ENCODE data around the gene UNC5A.

Gene UNC5A

GRCh38 chr5:176855598-176855997 lies 45.2 kb downstream of the UNC5A start:
- Histone ChIP-seq H3K27me3 (peaks cover 22 to 57% (median 35%) of the 10 kb centered on the region in 11 experiments; a peak in 19 of 22 replicates), H3K9me3 (replicated peaks in 1 of 11) (no peaks in the 10 kb centered on the region), H4K20me1 (peaks cover 0 to 64% (median 12%) of the 10 kb centered on the region in 11 experiments; a peak in 11 of 22 replicates), H3K4me3 (no peak overlapping the region), H3K9ac (no peak overlapping the region), H3K27ac (no peak overlapping the region), H3K36me3 (no peaks in the 10 kb centered on the region), H3K4me2 (no peak overlapping the region), H3K4me1 (no peaks in the 10 kb centered on the region)
- TF ChIP-seq Cebpa-rat (IDR thresholded peaks at IDR 0.05): no peak

DNA sequence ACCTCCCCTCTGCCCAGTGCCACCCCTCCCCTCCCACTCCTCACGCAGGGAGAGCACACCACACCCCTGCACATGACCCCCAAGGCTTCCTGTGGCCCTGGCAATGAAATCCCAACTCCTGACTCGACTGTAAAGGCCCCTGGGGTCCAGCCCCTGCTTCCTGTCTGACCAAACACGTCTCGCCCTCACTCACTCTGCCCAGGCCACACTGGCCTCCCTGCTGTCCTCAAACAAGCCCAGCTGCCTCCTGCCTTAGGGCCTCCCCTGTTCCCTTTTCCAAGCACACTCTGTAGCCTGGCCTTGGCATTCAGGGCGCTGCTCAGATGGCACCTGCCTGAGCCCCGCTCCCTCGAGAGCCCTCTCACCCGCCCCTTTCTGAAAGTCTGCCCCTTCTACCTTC lies 46.4 kb downstream of the UNC5A start:
- H3K4me2 ChIP-seq: no peak overlapping the region
- TF ChIP-seq Cebpa-rat (IDR thresholded peaks at IDR 0.05): no peak
- no peak overlapping the region for H3K9ac ChIP-seq

DNA sequence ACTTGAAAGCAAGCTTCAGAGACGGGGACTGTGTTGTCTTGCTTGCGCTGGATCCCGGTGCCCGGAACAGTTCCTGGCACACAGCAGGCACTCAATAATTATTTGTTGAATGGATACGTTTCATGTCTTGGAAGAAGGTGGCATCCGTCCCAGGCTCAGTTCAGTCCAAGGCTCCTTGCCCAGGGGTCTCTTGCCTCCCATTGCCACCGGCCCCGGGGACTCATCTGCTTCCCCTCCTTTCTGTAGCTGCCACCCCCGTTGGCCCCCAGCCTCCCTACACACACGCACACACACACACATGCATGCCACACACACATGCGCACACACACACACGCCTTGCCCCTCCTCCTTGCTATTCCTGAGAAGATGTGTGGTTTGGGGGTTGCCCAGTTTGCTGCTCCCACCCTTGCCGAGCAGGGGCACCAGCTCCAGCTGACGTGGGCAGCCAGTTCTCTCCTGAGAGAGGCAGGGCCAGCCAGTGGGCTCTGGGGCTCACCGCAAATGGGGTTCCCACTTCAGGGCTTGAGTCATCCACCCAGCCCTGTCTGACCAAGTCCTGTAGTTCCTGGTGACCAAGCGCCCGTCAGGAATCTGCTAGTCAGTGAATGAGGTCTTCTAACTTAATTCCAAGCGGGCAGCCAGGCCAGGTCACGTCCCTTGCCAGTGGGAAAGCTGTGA lies 47.0 kb downstream of the UNC5A start:
- no peak overlapping the region for H3K4me3 ChIP-seq
- no peak overlapping the region for H3K27ac ChIP-seq
- H4K20me1 ChIP-seq: peaks cover 0 to 66% (median 15%) of the 10 kb centered on the region in 11 experiments; a peak in 15 of 22 replicates
- peaks cover 2 to 13% (median 9%) of the 10 kb centered on the region in 10 experiments; a peak in 18 of 20 replicates for H3K4me1 ChIP-seq
- no peaks in the 10 kb centered on the region for H3K36me3 ChIP-seq
- H3K27me3 ChIP-seq: peaks cover 40 to 70% (median 53%) of the 10 kb centered on the region in 11 experiments
- no peak overlapping the region for H3K4me2 ChIP-seq
- no peak for TF ChIP-seq Cebpa-rat (IDR thresholded peaks at IDR 0.05)
- H3K9me3 ChIP-seq (replicated peaks in 1 of 11): no peaks in the 10 kb centered on the region
- H3K9ac ChIP-seq: no peak overlapping the region

More for the DNA sequence above, 46.4 kb downstream of the UNC5A start:
- Histone ChIP-seq H3K27me3 (peaks cover 34 to 64% (median 46%) of the 10 kb centered on the region in 11 experiments), H4K20me1 (peaks cover 0 to 64% (median 10%) of the 10 kb centered on the region in 11 experiments; a peak in 11 of 22 replicates), H3K36me3 (no peaks in the 10 kb centered on the region), H3K9me3 (replicated peaks in 1 of 11) (no peaks in the 10 kb centered on the region), H3K27ac (no peak overlapping the region), H3K4me1 (peaks cover 0 to 6% (median 3%) of the 10 kb centered on the region in 10 experiments; a peak in 8 of 20 replicates), H3K4me3 (no peak overlapping the region)

- no peak for TF ChIP-seq Cebpa-rat (IDR thresholded peaks at IDR 0.05)
- no peaks in the 10 kb centered on the region for H3K36me3 ChIP-seq
- H3K4me3 ChIP-seq: no peak overlapping the region
- peaks cover 7 to 18% (median 14%) of the 10 kb centered on the region in 10 experiments; a peak in 18 of 20 replicates for H3K4me1 ChIP-seq
- peaks cover 0 to 66% (median 21%) of the 10 kb centered on the region in 11 experiments; a peak in 15 of 22 replicates for H4K20me1 ChIP-seq
- no peaks in the 10 kb centered on the region for H3K9me3 ChIP-seq (replicated peaks in 1 of 11)
- H3K27ac ChIP-seq: no peak overlapping the region
- H3K9ac ChIP-seq: no peak overlapping the region
- H3K4me2 ChIP-seq: no peak overlapping the region
- H3K27me3 ChIP-seq: peaks cover 45 to 75% (median 58%) of the 10 kb centered on the region in 11 experiments
Measured at GRCh38 chr5:176857894-176858273, 47.5 kb downstream of the UNC5A start.

DNA sequence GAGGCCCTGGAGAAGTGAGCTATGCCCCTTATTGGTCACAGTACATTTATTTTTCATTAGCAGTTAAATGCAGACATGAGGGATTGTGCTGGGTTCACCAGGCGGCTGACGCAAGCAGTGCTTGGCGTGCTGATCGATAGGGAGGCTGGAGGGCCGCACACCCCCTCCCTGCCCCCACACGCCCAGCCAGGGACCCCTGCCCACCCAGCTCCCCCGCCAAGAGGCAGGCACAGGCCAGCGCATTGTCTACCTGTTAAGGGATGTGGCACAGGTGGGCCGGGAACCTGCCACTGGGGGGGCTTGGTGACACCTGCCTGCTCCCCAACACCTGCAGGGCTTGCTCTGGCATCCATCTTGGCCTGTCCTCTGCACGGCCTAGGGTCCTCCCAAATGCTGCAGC lies 49.6 kb downstream of the UNC5A start:
- no peak overlapping the region for H3K4me2 ChIP-seq

GRCh38 chr5:176860381-176860780 lies 50.0 kb downstream of the UNC5A start:
- Histone ChIP-seq H3K27me3 (peaks cover 68 to 91% (median 79%) of the 10 kb centered on the region in 11 experiments), H3K4me3 (no peak overlapping the region), H4K20me1 (peaks cover 0 to 69% (median 37%) of the 10 kb centered on the region in 11 experiments; a peak in 16 of 22 replicates), H3K4me1 (peaks cover 10 to 23% (median 18%) of the 10 kb centered on the region in 10 experiments; a peak in 18 of 20 replicates), H3K9ac (no peak overlapping the region), H3K36me3 (no peaks in the 10 kb centered on the region), H3K4me2 (no peak overlapping the region), H3K27ac (no peak overlapping the region), H3K9me3 (replicated peaks in 1 of 11) (no peaks in the 10 kb centered on the region)
- TF ChIP-seq Cebpa-rat (IDR thresholded peaks at IDR 0.05): no peak

More for the DNA sequence above, 49.6 kb downstream of the UNC5A start:
- Histone ChIP-seq H3K27me3 (peaks cover 64 to 91% (median 77%) of the 10 kb centered on the region in 11 experiments), H3K4me3 (no peak overlapping the region), H3K9me3 (replicated peaks in 1 of 11) (no peaks in the 10 kb centered on the region), H3K27ac (no peak overlapping the region), H3K36me3 (no peaks in the 10 kb centered on the region), H3K4me1 (peaks cover 10 to 23% (median 18%) of the 10 kb centered on the region in 10 experiments; a peak in 18 of 20 replicates), H3K9ac (no peak overlapping the region), H4K20me1 (peaks cover 0 to 65% (median 38%) of the 10 kb centered on the region in 11 experiments; a peak in 15 of 22 replicates)
- no peak for TF ChIP-seq Cebpa-rat (IDR thresholded peaks at IDR 0.05)

- Histone ChIP-seq H4K20me1 (peaks cover 0 to 75% (median 38%) of the 10 kb centered on the region in 11 experiments; a peak in 16 of 22 replicates), H3K9me3 (replicated peaks in 1 of 11) (no peaks in the 10 kb centered on the region), H3K4me1 (peaks cover 10 to 23% (median 18%) of the 10 kb centered on the region in 10 experiments; a peak in 18 of 20 replicates), H3K4me2 (peak overlapping the region in 2 of 11 experiments; percentile 62 to 73; a peak in 2 of 22 replicates), H3K9ac (no peak overlapping the region), H3K27ac (no peak overlapping the region), H3K27me3 (peaks cover 77 to 91% (median 87%) of the 10 kb centered on the region in 11 experiments), H3K36me3 (no peaks in the 10 kb centered on the region), H3K4me3 (no peak overlapping the region)
- TF ChIP-seq Cebpa-rat (IDR thresholded peaks at IDR 0.05): no peak
Measured at GRCh38 chr5:176861276-176861675, 50.9 kb downstream of the UNC5A start.

DNA sequence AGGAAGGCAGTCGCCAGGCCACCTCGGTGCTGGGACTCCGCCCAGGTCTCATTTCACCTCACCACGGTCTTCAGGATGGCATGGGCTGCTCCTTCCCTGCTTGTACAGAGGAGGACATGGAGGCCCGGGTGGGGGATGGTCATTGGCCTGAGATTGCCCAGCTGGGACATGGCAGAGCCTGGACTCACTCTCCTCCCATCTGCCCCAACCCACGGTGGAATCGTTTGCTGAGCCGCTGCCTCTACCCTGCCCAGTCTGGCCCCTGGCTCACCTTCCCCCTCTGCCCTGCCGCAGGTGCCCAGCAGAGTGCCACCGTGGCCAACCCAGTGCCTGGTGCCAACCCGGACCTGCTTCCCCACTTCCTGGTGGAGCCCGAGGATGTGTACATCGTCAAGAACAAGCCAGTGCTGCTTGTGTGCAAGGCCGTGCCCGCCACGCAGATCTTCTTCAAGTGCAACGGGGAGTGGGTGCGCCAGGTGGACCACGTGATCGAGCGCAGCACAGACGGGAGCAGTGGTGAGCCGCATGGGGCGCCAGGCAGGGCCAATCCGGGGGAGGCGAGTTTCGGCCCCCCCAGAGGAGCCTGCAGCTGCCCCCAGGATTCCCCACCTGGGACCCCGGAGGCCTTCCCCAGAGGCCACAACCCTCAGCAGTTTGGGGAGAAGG lies 52.1 kb downstream of the UNC5A start:
- Histone ChIP-seq H3K27me3 (peaks cover 80 to 91% (median 90%) of the 10 kb centered on the region in 11 experiments), H3K9ac (no peak overlapping the region), H3K4me3 (0 out of 20 replicates have a peak overlapping the region, but pooled peaks of 2 of the 10 experiments have one; percentile 7 to 13), H4K20me1 (peaks cover 0 to 76% (median 38%) of the 10 kb centered on the region in 11 experiments; a peak in 16 of 22 replicates), H3K4me1 (peaks cover 10 to 23% (median 18%) of the 10 kb centered on the region in 10 experiments; a peak in 18 of 20 replicates), H3K27ac (no peak overlapping the region), H3K4me2 (peak overlapping the region; percentile 21 to 73 (median 61); a peak in 21 of 22 replicates), H3K9me3 (replicated peaks in 1 of 11) (no peaks in the 10 kb centered on the region), H3K36me3 (no peaks in the 10 kb centered on the region)
- TF ChIP-seq Cebpa-rat (IDR thresholded peaks at IDR 0.05): no peak
